Measurements from ENCODE around the gene PAX6.

DNA sequence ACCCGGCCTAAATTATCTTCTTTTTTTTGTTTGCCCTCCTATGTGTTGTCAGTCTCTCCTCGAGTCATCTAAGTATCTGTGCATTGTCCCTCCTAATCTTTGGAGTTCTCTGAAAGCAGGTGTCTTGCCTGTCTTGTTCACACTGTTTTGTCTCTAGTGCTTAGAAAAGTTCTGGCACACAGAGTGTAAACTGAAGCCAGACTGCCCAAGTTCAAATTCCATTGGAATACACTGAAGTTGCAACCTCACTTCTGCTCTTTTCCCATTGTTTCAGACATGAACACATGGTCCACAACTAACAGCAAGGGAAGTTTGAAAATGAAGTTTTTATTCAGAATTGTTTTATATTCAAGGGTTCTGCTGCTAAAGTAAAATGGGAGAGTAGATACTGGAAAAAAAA, 38.7 kb downstream of the PAX6 start:
- TF ChIP-seq, protein P1, sequence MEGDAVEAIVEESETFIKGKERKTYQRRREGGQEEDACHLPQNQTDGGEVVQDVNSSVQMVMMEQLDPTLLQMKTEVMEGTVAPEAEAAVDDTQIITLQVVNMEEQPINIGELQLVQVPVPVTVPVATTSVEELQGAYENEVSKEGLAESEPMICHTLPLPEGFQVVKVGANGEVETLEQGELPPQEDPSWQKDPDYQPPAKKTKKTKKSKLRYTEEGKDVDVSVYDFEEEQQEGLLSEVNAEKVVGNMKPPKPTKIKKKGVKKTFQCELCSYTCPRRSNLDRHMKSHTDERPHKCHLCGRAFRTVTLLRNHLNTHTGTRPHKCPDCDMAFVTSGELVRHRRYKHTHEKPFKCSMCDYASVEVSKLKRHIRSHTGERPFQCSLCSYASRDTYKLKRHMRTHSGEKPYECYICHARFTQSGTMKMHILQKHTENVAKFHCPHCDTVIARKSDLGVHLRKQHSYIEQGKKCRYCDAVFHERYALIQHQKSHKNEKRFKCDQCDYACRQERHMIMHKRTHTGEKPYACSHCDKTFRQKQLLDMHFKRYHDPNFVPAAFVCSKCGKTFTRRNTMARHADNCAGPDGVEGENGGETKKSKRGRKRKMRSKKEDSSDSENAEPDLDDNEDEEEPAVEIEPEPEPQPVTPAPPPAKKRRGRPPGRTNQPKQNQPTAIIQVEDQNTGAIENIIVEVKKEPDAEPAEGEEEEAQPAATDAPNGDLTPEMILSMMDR (conservative IDR thresholded peaks at IDR 0.05; ENCODE audit: low read length): no peak
- TF ChIP-seq EZH2phosphoT487 (IDR thresholded peaks at IDR 0.05; ENCODE audit: borderline replicate concordance, low read depth, low read length): no peak

Measured in OCI-LY7 (cell line).